ENCODE data around the gene SLC38A3.

DNA sequence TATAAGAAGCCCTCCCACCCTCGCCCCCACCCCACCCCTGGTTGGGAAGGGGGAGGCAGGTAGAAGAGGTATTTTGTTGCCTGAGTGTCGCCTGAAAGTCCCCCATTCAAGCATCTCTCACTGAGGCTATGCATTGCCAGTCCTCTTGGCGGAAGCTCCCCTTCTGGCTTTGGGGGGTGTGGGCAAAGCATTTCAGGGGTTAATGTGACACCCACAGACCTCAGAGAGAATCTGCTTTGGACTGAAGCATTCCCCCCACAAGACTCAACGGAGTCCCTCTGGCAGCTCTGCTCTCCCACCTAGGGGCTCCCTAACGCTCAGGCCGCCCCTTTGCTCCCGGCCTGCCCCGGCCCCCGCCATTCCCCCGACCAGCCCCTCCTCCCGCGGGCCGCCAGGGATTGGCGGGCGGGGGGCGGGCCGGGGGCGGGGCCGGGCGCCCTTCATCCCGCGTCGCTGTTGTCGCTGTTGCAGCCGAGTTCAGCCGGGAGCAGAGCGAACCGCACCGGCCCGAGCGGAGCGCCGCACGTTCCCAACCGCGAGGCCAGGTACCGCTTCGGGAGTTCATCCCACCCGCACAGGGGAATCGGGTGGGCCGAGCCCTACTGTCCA lies at the start of gene SLC38A3:
- TF ChIP-seq POLR2A (IDR thresholded peaks at IDR 0.05; ENCODE audit: low read depth) (no peak), CTCF (IDR thresholded peaks at IDR 0.05) (no peak), EP300 (IDR thresholded peaks at IDR 0.05) (no peak)
